Kidney glomerular epithelial cell (primary cell): ENCODE measurements around the gene DNAJB1.
"Not testable (repeated sequence)": the region's sequence is repeated elsewhere in the genome, so short reads cannot be mapped to it uniquely, and the experiment has no call there.

Experiments used
- DNase-seq: peaks from one replicate; lab custom pipeline; 2025; lab: John Stamatoyannopoulos, UW

Gene DNAJB1

DNA sequence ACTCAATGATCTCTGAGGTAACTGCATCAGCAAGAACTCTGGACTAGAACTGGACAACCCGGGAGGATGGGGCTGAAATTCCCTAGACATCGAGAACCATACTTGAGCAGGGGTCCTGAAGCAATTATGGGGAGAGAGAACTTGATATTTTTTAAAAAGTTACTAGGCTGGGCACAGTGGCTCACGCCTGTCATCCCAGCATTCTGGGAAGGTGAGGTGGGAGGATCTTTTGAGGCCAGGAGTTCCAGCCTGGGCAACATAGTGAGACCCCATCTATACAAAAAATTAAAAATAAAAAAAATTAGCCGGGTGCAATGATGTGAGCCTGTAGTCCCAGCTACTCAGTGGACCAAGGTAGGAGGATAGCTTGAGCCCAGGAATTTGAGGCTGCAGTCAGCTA, 2.3 kb upstream of the DNAJB1 start:
- DNase-seq: no peak

DNA sequence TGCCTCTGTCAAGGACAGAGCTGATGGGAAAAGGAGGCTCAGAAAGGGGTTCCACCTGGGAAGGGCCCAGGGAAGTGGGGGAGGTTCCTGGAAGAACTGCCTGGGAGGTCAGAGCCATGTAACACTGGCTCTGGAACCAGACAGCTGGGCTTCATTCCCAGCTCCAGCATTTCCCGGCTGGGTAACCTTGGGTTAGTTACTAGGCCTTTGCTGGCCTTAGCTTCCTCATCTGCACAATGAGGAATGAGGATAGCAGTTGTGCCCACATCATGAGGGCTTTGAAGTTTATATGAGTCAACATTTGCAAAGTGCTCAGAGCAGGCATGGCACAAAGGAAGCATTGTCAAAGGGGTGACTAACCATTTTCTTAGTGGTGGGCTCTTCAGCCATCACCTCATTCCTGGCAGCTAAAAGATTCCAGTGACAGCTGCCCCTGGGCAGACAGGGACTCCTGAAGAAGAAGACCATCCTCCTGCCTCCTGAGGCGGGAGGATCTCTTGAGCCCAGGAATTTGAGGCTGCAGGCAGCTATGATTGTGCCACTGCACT, 1.7 kb upstream of the DNAJB1 start:
- peak; percentile 84 for DNase-seq

DNA sequence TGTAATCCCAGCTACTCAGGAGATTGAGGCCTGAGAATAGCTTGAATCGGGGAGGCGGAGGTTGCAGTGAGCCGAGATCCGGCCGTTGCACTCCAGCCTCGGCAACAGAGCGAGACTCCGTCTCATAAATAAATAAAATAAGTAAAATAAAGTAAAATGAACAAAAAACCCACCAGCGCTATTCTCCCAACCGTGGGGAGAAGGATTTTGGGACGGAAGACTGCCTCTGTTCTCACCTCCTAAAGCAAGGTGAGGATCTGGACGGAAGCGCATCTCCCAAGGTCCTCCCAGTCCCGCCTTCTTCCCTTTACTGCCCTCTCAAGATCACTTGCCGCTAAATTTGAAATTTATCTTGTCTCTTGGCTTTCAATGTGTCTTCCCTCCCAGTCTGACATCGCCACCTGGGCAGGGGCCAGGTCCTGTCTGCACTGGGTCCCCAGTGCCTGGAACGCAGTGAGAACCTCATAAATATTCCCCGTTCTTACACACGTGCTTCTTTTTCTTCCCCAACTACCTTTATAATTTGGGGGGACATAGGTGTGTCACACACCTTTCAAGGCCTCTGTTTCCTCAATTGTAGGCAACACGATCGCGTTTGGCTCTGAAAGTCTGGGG, 1.2 kb upstream of the DNAJB1 start:
- DNase-seq: no peak

DNA sequence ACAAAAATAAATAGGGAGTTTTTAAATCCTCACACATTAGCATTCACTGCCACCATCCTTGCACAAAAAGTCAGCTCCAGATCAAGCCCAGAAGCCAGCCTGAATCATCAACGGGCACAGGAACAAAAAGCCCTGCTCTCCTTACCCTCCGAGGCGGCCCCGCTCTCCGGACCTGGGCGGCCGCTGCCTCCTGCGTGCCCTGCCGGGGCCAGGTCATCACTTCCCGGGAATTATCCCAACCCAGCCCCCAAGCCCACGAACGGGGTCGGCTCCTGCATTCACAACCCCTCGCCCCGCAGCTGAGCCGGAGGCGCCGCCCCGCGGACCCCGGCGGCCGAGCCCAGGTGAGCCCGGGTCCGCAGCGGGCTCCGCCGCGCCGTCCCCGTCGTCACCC, 754 bp downstream of the DNAJB1 start:
- no peak for DNase-seq

DNA sequence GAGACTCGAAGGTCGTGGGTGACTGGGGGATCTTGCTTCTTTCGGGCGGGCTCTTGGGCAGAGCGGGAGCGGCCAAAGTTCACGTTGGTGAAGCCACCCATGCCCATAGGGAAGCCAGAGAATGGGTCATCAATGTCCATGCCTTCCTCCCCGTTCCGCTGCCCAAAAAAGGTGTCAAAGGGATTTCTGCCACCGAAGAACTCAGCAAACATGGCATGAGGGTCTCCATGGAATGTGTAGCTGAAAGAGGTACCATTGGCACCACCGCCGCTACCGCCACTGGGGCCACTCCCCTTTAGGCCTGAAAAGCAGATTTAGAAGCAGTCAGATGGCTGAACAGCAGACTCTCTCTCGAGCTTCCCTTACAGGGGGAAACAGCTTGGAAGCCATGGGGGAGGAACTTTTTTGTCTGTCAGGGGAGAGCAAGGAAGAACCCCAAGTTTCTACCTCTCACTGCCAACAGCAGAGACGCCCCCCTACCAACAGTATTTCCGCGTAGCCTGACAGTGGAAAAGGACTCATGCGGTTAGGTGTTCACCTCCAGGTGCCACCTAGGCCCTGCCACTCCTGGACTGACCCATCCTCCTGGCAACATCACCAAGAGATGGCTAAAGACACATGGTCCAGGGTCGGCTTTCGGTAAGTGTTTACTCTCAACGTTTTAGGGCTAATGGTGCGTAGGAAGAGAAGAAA, 1.3 kb downstream of the DNAJB1 start:
- DNase-seq: no peak

DNA sequence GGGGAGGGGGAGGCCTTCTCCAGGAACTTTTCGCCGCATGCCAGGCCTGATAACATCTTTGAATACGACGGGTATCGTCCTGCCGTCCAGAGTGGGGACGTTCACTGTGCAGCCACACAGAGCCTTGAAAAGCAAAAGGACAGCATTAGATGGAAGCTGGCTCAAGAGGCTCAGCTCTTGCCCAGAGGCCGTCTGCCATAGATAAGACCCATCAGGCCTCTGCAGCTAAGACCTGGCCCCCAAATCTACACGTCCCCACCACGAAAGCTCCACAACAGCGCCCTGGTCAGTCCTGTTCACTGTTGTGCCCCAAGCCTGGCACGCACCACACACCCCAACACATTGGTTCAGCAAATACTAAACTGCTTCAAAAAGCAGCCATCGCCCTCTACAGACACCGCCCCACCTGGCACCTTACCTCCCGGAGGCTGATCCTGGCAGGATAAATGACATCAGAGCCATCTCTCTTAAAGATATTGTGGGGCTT, 2.1 kb downstream of the DNAJB1 start:
- DNase-seq: no peak

DNA sequence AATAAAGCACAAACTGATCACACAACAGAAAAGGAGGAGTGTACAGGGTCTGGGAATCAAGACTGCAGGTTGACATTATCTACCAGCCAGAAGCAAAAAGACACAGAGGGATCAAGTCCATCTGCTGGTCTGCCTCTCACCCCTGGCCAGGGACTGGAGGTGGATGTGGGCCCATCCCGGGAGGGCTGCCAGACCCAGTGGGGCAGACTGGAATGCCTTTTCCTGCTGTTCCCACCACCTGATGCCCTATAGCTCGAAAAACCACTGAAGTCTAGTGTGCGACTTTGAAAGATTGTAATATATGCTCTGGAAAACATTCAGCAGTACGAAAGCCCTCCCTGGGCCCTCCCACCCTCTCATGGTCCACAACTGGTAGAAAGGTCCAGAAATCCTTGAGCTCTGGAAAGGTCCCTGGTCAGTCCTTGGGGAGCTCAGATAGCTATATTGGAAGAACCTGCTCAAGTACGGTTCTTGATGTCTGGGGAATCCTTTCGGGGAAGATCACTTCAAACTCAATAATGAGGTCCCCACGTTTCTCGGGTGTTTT, 2.6 kb downstream of the DNAJB1 start:
- DNase-seq: no peak

DNA sequence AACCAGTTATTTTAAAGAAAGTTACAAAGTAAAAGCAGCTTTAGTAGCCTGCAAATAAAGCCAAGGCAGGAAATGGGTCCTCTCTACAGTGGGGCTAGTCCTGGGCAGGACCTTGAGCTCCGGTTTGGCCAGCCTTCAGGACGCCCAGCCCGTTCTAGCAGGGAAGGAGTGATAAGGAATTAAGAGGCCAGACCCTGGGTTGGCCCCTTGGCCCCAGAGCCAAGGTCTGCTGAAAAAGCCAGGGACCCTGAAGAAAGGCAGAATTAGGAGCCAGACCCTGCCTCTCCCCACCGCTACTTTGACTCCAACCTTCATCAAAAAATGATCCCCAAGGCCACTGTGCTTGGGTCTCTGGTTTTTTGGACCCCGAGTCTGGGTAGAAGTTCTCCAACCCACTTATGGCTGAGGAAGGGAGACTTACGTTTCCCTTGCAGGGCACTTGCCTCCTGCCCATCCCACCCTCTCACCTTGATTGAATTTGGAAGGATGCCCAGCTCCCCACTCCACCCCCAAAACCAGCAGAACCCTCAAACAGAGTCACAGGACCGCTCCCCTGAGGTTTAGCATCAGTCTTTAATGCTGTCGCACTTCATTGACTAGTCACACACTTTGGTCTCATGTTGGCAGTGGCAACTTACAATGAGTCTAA, 3.9 kb downstream of the DNAJB1 start:
- DNase-seq: no peak

DNA sequence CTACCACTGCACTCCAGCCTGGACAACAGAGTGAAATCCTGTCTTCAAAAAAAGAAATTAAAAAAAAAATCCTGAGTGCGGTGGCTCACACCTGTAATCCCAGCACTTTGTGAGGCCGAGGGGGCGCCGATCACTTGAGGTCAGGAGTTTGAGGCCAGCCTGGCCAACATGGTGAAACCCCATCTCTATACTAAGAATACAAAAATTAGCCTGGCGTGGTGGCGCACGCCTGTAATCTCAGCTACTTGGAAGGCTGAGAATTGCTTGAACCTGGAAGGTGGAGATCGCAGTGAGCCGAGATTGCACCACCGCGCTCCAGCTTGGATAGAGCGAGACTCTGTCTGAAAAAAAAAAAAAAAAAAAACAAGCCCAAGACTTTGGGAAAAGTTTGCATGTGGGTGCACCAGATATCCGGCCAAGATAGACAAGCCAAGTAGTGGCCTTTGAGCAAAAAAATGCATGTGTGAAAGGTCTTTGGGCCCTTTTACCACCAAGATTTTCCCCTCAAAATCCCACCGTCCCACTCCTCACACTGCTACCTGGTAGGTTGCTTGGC, 5.7 kb downstream of the DNAJB1 start:
- DNase-seq: no peak

DNA sequence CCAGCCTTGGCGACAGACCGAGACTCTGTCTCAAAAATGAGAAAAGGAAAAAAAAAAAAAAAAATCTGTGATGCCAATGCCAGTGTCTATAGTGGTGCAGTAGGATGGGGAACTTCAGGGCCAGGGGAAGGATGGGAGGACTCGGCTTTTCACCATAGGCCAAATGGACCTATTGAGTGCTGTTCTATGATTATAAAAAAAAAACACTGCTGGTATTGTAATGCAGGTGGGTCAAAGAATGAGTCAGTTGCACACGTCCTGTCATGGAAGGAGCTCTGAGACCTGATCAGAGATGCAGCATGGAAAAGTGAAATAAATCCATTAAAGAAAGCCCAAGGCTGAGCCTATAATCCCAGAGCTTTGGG, 7.0 kb downstream of the DNAJB1 start:
- DNase-seq: no peak

DNA sequence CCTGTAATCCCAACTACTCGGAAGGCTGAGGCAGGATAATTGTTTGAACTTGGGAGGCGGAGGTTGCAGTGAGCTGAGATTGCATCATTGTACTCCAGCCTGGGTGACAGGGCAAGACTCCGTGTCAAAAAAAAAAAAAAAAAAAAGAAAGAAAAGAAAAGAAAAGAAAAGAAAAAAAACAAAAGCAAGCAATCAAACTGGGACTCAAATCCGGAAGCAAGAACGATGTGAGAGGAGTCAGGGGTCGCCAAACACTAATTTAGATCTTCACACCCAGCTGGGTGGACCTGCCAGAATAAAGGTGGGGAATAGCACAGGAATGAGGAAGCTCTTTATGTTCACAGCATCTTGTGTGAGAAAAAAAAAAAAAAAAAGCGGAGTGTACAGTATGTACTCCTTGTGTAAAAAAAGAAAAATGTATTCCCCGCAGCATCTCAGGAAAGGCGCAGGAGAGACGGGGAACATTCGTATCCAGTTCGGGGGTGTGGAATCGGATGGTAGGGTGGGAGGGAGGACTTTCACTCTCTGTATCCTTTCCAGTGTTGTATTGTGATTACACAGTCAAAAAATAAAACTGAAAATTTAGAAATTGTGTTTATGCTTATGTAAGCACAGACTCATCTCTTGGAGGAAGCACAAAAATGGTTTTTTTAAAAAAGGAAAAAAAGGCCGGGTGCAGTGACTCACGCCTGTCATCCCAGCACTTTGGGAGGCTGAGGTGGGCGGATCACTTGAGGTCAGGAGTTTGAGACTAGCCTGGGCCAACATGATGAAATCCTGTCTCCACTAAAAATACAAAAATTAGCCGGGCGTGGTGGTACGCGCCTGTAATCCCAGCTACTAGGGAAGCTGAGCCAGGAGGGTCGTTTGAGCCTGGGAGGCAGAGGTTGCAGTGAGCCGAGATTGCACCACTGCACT, 7.6 kb downstream of the DNAJB1 start:
- no peak for DNase-seq

DNA sequence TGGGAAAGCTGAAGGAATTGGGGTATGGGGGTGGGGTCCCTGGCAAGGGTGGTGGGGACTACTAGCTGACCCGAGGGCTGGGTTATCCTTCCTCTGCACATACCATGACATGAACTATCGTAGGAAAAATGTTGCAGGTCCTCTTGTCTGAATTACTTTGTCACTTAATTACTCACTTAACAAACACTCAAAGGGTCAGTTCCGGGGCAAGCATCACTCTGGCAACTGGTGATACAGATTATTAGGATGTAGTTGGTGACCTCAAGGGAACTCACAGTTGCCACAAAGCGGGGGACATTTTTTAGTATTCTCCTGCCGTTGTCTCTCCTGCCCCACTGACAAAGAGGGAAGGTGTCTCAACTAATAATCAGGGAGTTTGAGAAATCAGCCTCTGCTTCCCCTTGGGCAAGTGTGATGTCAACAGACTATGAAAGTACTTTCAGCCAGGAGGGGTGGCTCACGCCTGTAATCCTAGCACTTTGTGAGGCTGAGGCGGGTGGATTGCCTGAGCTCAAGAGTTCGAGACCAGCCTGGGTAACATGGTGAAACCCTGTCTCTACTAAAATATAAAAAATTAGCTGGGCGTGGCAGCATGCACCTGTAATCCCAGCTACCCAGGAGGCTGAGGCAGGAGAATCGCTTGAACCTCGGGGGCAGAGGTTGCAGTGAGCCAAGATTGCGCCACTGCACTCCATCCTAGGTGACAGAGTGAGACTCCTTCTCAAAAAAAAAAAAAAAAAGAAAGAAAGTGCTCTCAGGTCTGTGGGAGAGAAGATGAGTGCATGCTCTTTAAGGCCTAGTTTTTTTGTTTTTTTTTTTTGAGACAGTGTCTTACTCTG, 10.3 kb downstream of the DNAJB1 start:
- peak; percentile 37 for DNase-seq

DNA sequence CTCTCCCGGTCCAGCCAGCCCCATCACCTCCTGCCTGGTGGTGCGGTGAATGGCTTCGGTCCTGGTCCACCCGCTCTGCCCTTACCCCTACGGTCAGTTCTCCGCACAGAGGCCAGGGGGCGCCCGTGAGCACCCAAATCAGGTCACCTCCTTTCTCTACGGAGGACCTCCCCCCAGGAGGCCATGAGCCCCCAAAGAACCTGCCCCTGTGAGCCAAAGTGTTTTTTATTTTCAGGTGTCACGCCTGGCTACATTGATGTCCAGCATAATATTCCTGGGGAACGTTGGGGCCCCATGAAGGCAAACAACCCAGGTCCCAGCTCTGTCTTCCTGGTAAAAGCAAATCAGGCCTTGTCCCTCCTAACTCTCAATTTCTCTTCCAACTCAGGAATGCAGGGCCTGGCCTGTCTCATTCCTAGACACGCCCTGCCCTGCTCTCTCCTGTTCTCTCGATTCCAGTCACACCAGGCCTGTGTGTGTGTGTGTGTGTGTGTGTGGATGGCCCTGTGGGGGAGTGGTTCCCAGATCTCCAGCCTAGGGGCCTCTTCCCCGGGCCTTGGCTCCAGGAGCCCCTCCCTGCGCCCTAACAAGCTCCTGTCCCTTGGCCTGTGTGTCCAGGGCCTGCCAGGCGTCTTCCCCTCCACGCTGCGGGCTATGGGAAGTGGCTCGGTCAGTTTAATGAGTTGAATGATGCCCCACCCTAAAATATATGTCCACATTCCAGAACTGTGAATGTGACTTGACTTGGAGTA, 12.5 kb downstream of the DNAJB1 start:
- peak; percentile 18 for DNase-seq

DNA sequence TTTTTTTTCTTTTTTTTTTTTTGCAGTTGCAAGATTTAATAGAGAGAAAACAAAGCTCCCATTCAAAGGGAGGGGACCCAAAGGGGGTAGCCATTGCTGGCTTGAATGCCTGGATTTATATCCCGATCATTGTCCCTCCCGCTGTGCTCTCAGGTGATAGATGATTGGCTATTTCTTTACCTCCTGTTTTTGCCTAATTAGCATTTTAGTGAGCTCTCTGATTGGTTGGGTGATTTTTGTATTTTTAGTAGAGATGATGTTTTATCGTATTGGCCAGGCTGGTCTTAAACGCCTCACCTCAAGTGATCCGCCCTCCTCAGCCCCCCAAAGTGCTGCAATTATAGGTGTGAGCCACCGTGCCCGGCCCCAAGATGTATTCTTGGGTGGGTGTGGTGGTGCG, 13.6 kb downstream of the DNAJB1 start:
- DNase-seq: not testable (repeated sequence)

DNA sequence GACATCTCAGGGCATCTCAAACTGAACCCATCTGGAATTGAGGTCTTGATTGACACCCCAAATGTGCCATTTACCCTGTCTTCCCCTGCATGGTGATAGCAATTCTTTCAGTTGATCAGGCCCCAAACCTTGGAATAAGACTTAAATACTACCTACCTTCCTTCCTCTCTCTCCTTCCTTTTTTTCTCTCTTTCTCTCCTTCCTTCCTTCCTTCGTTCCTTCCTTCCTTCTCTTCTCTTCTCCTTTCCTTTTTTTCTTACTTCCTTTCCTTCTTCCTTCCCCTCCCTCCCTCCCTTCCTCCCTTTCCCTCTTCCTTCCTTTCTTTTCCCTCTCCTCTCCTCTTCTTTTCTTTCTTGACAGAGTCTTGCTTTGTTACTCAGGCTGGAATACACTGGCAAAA, 14.9 kb downstream of the DNAJB1 start:
- no peak for DNase-seq

DNA sequence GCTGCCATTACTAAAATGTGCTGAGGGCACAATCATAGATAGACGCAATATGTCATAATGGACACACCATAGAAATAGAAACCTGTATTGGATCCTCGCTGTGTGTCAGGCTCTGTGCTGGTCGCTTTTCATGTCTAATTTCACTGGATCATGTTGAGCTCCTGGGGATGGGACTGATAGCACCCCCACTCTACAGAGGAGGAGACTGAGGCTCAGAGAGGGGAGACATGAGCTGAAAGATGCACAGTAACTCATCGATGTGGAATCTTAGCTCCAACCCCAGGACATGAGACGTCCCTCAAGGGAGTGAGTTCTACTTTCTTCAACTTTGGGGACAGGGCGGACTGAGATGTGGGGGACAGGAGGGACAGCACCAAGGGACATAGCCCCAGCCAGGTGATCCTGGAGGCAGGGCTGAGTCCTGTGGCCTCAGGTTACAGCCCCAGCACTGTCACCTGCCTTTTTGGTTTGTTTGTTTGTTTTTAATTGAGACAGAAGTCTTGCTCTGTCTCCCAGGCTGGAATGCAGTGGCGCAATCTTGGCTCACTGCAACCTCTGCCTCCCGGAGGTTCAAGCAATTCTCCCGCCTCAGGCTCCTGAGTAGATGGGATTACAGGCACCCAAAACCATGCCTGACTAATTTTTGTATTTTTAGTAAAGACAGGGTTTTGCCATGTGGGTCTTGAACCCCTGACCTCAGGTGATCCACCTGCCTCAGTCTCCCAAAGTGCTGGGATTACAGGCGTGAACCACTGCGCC, 15.7 kb downstream of the DNAJB1 start:
- no peak for DNase-seq

DNA sequence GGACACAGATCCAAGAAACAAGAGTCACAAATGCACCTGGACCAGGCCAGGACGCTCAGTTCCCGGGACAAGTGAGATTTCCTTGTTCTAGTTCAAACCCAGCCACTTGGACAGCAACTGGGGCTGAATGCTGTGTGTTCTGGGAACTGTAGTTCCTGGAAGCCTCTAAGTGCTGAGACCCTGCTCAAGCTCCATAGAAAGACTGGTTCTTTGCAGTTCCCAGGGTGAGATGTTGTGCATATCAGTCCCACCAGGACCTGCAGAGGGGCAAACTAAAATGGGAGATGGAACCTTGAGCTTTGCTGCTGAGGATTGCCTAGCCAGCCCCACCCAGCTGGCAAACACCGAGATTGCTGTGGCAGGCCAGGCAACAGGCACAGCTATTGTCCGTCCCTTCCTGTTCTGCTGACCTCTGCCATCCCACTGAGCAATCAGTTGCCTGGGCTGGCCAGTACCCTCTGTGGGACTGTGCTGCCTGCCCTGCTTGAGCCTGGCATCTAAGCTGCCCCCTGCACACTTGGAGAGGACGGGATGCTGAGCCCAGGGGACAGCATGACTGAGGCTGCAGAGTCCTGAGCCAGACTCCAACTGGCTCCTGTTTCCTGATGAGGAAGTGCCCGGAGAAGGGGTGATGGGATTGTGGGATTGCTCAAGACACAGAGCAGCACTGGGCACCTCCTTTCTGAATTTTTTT, 20.8 kb downstream of the DNAJB1 start:
- no peak for DNase-seq

DNA sequence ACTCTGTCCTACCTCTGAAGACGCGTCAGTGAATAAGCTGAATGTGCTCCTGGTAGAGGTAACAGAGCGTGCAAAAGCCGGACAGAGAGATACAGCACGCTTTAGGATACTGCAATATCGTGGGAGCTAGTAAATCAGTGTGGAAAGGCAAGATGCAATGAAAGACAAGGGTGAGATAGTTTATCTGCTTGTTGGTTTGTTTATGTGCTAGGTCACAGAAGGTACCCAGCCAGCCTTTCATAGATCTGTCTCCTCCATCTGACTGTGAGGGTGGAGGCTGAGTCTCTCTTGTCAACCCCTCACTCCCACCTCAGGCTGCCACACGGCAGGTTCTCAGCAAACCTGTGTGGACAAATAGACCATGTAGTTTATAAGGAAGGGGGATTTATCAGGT, 21.4 kb downstream of the DNAJB1 start:
- DNase-seq: peak; percentile 83
